HG03354 (cell line): ENCODE results near the gene NOSIP.
"Not testable (repeated sequence)": the region's sequence is repeated elsewhere in the genome, so short reads cannot be mapped to it uniquely, and the experiment has no call there.

ENCODE experiments used
- ATAC-seq: cut with Tn5 transposase; IDR thresholded peaks from one replicate; pipeline ENCODE4 v1.9.1; 2021; ENCODE audit warnings: mild to moderate bottlenecking; ENCODE audit not compliant: unreplicated experiment, poor library complexity, severe bottlenecking

Gene NOSIP

GRCh38 chr19:49580264-49581006 is at the start of gene NOSIP:
TSS of gene NOSIP (minus strand) at chr19:49580556. CDS start at chr19:49560691, 19,865 bp downstream.
- peak; percentile 94 for ATAC-seq

- no peak for ATAC-seq
Observed at GRCh38 chr19:49629659-49630058, 49.3 kb upstream of the NOSIP start.

GRCh38 chr19:49626226-49626625 is 45.9 kb upstream of the NOSIP start:
- no peak for ATAC-seq

- no peak for ATAC-seq
Observed at GRCh38 chr19:49624967-49625910, 44.9 kb upstream of the NOSIP start.

- ATAC-seq: not testable (repeated sequence)
Observed at GRCh38 chr19:49617860-49618259, 37.5 kb upstream of the NOSIP start.

GRCh38 chr19:49616945-49617344 is 36.6 kb upstream of the NOSIP start:
- no peak for ATAC-seq

GRCh38 chr19:49616532-49616931 is 36.2 kb upstream of the NOSIP start:
- no peak for ATAC-seq

- no peak for ATAC-seq
Observed at GRCh38 chr19:49615861-49616260, 35.5 kb upstream of the NOSIP start.

- ATAC-seq: no peak
Observed at GRCh38 chr19:49614096-49614833, 33.9 kb upstream of the NOSIP start.

GRCh38 chr19:49613374-49613773 is 33.0 kb upstream of the NOSIP start:
- ATAC-seq: no peak

- no peak for ATAC-seq
Observed at GRCh38 chr19:49609499-49610092, 29.2 kb upstream of the NOSIP start.

GRCh38 chr19:49605605-49606004 is 25.2 kb upstream of the NOSIP start:
- ATAC-seq: no peak

GRCh38 chr19:49602806-49603205 is 22.4 kb upstream of the NOSIP start:
- ATAC-seq: no peak

- ATAC-seq: no peak
Observed at GRCh38 chr19:49601482-49602038, 21.2 kb upstream of the NOSIP start.

- ATAC-seq: no peak
Observed at GRCh38 chr19:49599378-49600295, 19.3 kb upstream of the NOSIP start.

- no peak for ATAC-seq
Observed at GRCh38 chr19:49597703-49597974, 17.3 kb upstream of the NOSIP start.

GRCh38 chr19:49596954-49597702 is 16.8 kb upstream of the NOSIP start:
- ATAC-seq: no peak

- ATAC-seq: no peak
Observed at GRCh38 chr19:49596407-49596806, 16.1 kb upstream of the NOSIP start.
